Parathyroid adenoma (tissue), 2 donors: ENCODE results near the gene DUSP9.

Source experiments
- H2AFZ ChIP-seq: fragments of 300-600 bp; sonication (generic); one replicate; pipeline ENCODE4 v1.7.0; 2017; ENCODE audit warnings: antibody characterized with exemption, mild to moderate bottlenecking
- H3K27ac ChIP-seq: fragments of 300-600 bp; sonication (generic); one replicate; pipeline ENCODE4 v1.7.0; 2017
- H3K27me3 ChIP-seq: fragments of 300-600 bp; sonication (generic); one replicate; pipeline ENCODE4 v1.7.0; 2017; ENCODE audit warnings: low read length; ENCODE audit not compliant: control insufficient read depth, insufficient read depth
- H3K36me3 ChIP-seq: fragments of 300-600 bp; sonication (generic); one replicate; pipeline ENCODE4 v1.7.0; 2017; ENCODE audit warnings: low read length; ENCODE audit not compliant: control insufficient read depth, insufficient read depth
- H3K4me1 ChIP-seq: fragments of 300-600 bp; sonication (generic); one replicate; pipeline ENCODE4 v1.7.0; 2017; ENCODE audit warnings: control low read depth
- H3K4me2 ChIP-seq: fragments of 300-600 bp; sonication (generic); one replicate; pipeline ENCODE4 v1.7.0; 2017; ENCODE audit warnings: low read length
- H3K4me3 ChIP-seq: fragments of 300-600 bp; sonication (generic); one replicate; pipeline ENCODE4 v1.7.0; 2017; ENCODE audit warnings: low read depth, low read length
- H3K79me2 ChIP-seq: fragments of 300-600 bp; sonication (generic); one replicate; pipeline ENCODE4 v1.7.0; 2017; ENCODE audit warnings: control low read depth
- H3K9ac ChIP-seq: fragments of 300-600 bp; sonication (generic); one replicate; pipeline ENCODE4 v1.7.0; 2017; ENCODE audit warnings: mild to moderate bottlenecking
- H3K9me3 ChIP-seq: fragments of 300-600 bp; sonication (generic); one replicate; pipeline ENCODE4 v1.7.0; 2017; ENCODE audit warnings: low read length; ENCODE audit not compliant: control insufficient read depth
- TF ChIP-seq, protein P1 (sequence below): fragments of 300-600 bp; sonication (generic); IDR thresholded peaks from one replicate; pipeline ENCODE4 v1.7.0; 2017; ENCODE audit warnings: antibody characterized with exemption, mild to moderate bottlenecking
- donor health status: primary hyperparathyroidism.

Gene DUSP9

DNA sequence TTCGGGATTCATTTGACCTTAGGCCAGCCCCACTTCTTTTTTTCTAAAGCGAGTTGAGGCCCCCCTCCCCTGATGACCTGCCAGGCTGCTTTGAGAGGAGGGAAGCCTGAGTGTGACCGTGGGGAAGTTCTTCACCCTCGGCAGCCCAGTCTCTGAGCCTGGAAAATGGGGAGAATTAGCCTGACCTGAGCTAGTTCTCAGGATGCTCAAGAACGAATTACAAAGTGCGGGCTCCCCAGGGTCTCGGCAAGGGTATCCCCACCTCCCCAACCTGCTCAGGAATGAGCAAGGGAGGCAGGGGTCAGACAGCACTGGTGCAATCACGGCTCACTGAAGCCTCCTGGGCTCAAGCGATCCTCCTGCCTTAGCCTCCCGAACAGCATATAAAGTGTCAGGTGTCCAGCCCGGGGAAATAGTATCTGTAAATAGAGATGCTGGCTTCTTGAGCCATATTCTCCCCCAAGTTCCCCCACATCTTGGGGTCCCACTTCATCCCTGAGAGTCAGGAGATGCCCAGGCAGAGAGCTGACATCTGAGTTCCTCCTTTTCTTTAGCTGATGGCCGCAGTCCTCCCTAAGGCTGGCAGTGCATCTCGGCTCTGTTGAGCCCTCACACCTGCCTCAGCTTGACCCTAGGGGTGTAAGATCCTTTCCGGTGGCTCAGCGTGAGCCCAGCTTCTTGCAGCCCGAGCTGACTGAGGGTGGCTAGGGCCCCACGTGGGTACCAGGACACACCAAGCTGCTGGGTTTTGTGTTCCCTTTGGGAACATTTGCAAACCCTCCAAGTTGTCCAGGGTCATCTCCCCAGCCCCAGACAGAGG lies 1.6 kb downstream of the DUSP9 start:
- no peak overlapping the region for H2AFZ ChIP-seq
- H3K4me1 ChIP-seq = no peaks in the 10 kb centered on the region
- H3K27me3 ChIP-seq = no peaks in the 10 kb centered on the region
- no peaks in the 10 kb centered on the region for H3K36me3 ChIP-seq
- H3K27ac ChIP-seq = no peak overlapping the region
- H3K9ac ChIP-seq = no peak overlapping the region
- H3K4me3 ChIP-seq = no peak overlapping the region
- no peaks in the 10 kb centered on the region for H3K79me2 ChIP-seq
- no peaks in the 10 kb centered on the region for H3K9me3 ChIP-seq
- H3K4me2 ChIP-seq = no peak overlapping the region
- TF ChIP-seq, protein P1, sequence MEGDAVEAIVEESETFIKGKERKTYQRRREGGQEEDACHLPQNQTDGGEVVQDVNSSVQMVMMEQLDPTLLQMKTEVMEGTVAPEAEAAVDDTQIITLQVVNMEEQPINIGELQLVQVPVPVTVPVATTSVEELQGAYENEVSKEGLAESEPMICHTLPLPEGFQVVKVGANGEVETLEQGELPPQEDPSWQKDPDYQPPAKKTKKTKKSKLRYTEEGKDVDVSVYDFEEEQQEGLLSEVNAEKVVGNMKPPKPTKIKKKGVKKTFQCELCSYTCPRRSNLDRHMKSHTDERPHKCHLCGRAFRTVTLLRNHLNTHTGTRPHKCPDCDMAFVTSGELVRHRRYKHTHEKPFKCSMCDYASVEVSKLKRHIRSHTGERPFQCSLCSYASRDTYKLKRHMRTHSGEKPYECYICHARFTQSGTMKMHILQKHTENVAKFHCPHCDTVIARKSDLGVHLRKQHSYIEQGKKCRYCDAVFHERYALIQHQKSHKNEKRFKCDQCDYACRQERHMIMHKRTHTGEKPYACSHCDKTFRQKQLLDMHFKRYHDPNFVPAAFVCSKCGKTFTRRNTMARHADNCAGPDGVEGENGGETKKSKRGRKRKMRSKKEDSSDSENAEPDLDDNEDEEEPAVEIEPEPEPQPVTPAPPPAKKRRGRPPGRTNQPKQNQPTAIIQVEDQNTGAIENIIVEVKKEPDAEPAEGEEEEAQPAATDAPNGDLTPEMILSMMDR = no peak

DNA sequence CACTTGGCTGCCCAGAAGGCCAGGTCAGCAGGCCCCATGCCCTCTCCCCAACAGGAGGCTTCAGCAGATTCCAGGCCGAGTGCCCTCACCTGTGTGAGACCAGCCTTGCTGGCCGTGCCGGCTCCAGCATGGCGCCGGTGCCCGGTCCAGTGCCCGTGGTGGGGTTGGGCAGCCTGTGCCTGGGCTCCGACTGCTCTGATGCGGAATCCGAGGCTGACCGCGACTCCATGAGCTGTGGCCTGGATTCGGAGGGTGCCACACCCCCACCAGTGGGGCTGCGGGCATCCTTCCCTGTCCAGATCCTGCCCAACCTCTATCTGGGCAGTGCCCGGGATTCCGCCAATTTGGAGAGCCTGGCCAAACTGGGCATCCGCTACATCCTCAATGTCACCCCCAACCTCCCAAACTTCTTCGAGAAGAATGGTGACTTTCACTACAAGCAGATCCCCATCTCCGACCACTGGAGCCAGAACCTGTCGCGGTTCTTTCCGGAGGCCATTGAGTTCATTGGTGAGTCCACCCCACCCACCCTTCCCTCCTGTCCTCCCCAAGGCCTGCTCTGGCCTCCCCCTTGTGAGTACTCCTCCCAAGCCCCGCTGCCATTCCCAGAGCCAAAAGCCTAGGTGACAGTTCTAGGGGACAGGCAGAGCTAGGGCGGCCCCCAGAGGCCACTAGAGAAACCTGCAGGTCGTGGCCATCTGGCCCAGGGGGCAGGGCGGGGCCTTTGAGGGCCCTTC lies 2.3 kb downstream of the DUSP9 start:
- no peak overlapping the region for H3K27ac ChIP-seq

DNA sequence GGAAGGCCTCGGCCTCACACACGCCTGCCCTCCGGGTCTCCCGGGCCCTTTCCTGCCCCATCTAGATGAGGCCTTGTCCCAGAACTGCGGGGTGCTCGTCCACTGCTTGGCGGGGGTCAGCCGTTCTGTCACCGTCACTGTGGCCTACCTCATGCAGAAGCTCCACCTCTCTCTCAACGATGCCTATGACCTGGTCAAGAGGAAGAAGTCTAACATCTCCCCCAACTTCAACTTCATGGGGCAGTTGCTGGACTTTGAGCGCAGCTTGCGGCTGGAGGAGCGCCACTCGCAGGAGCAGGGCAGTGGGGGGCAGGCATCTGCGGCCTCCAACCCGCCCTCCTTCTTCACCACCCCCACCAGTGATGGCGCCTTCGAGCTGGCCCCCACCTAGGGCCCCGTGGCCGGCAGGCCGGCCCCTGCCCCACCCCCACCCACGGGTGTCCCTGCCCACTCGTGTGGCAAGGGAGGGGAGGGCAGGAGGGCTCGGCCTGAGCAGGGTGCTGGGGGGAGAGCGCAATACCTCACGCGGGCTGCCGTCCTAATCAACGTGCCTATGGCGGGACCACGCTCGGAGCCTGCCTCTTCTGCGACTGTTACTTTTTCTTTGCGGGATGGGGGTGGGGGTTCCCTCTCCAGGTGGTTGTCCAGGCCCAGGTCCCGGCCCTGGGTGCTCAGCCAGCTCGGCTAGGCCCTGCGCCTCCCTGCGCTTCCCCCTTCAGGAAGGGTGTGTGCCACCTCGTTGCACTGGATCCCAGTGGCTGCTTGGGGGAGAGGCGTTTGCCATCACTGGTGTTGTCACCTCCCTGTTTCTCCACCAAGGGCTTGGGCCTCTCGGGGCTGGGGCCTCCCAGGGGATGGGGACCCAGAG lies 3.1 kb downstream of the DUSP9 start:
- H3K9ac ChIP-seq = no peak overlapping the region
- no peak overlapping the region for H2AFZ ChIP-seq

More for the DNA sequence above, 2.3 kb downstream of the DUSP9 start:
- Histone ChIP-seq H3K9ac (no peak overlapping the region), H3K4me3 (no peak overlapping the region), H3K79me2 (no peaks in the 10 kb centered on the region), H3K4me2 (no peak overlapping the region), H3K27me3 (no peaks in the 10 kb centered on the region), H2AFZ (no peak overlapping the region), H3K4me1 (no peaks in the 10 kb centered on the region), H3K9me3 (no peaks in the 10 kb centered on the region), H3K36me3 (no peaks in the 10 kb centered on the region)
- TF ChIP-seq, protein P1 = peak; percentile 35

DNA sequence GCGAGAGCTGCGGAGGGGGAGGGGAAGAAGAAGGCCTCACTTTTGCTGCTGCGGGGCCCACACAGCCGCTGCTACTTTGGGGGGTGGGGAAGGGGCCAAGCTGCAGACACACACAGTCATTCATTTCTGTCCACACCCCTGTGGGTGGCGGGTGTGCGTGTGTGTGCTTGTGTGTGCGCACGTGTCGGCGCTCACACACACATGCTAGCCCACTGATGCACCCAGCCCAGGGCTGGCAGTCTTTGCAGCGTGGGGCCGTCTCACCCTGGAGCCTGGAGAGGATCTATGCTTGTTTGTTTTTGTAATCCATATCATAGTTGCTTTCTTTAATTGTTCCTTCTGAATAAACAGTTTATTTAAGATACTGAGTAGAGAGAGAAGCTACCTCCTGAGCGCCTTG lies 4.0 kb downstream of the DUSP9 start:
- Histone ChIP-seq H2AFZ (no peak overlapping the region), H3K27ac (no peak overlapping the region), H3K9ac (no peak overlapping the region), H3K27me3 (no peaks in the 10 kb centered on the region), H3K4me2 (no peak overlapping the region), H3K9me3 (no peaks in the 10 kb centered on the region), H3K79me2 (no peaks in the 10 kb centered on the region), H3K4me1 (no peaks in the 10 kb centered on the region), H3K4me3 (no peak overlapping the region), H3K36me3 (no peaks in the 10 kb centered on the region)
- TF ChIP-seq, protein P1 = no peak

More for the DNA sequence above, 3.1 kb downstream of the DUSP9 start:
- Histone ChIP-seq H3K79me2 (no peaks in the 10 kb centered on the region), H3K27ac (no peak overlapping the region), H3K4me1 (no peaks in the 10 kb centered on the region), H3K4me3 (no peak overlapping the region), H3K36me3 (no peaks in the 10 kb centered on the region), H3K4me2 (no peak overlapping the region), H3K27me3 (no peaks in the 10 kb centered on the region), H3K9me3 (no peaks in the 10 kb centered on the region)
- TF ChIP-seq, protein P1 = no peak
